Subcutaneous abdominal adipose tissue (tissue), 5 donors: ENCODE results near the gene CLDN3.
A peak's percentile ranks its signal among the peaks of the same experiment; 100 is the strongest.

ENCODE experiments used
- H3K27ac ChIP-seq: one replicate; pipeline ENCODE4 v1.7.0; 2013; ENCODE audit warnings: low read depth, mild to moderate bottlenecking, inconsistent platforms, low read length, moderate library complexity
- H3K27me3 ChIP-seq, 5 donors: one replicate each; pipeline ENCODE4 v1.7.0; 2013; ENCODE audit warnings: low read length in 5 of 5, inconsistent platforms in 1 of 5; ENCODE audit not compliant: control insufficient read depth in 5 of 5, insufficient read depth in 4 of 5
- H3K36me3 ChIP-seq, 5 donors: one replicate each; pipeline ENCODE4 v1.7.0; 2013; ENCODE audit warnings: low read length in 5 of 5; ENCODE audit not compliant: control insufficient read depth in 5 of 5, insufficient read depth in 5 of 5
- H3K4me1 ChIP-seq, 5 donors: one replicate each; pipeline ENCODE4 v1.7.0; 2013; ENCODE audit warnings: low read length in 5 of 5, mild to moderate bottlenecking in 3 of 5, moderate library complexity in 1 of 5; ENCODE audit not compliant: control insufficient read depth in 5 of 5, insufficient read depth in 5 of 5
- H3K4me3 ChIP-seq, 5 donors: one replicate each; pipeline ENCODE4 v1.7.0; 2013; ENCODE audit warnings: low read length in 5 of 5, low read depth in 1 of 5
- H3K9ac ChIP-seq, 5 donors: one replicate each; pipeline ENCODE4 v1.7.0; 2013; ENCODE audit warnings: low read length in 5 of 5, mild to moderate bottlenecking in 4 of 5, moderate library complexity in 3 of 5
- H3K9me3 ChIP-seq, 5 donors: one replicate each; pipeline ENCODE4 v1.7.0; 2013; ENCODE audit warnings: low read length in 5 of 5; ENCODE audit not compliant: control insufficient read depth in 5 of 5
- donor health status: healthy.
- donor health status: healthy.
- donor health status: healthy.
- donor health status: healthy.
- donor health status: healthy.

CLDN3 gene

GRCh38 chr7:73774923-73775322 is 4.9 kb upstream of the CLDN3 start:
- no peak overlapping the region for H3K27ac ChIP-seq

GRCh38 chr7:73773700-73774517 is 3.8 kb upstream of the CLDN3 start:
- Histone ChIP-seq H3K9ac (no peak overlapping the region), H3K4me3 (no peak overlapping the region), H3K9me3 (no peaks in the 10 kb centered on the region), H3K4me1 (peaks cover 0 to 25% (median 14%) of the 10 kb centered on the region in 5 donors), H3K27ac (no peak overlapping the region), H3K27me3 (peaks cover 20 to 27% (median 24%) of the 10 kb centered on the region in 5 donors), H3K36me3 (no peaks in the 10 kb centered on the region)

More at GRCh38 chr7:73774923-73775322, 4.9 kb upstream of the CLDN3 start:
- peaks cover 11 to 17% (median 15%) of the 10 kb centered on the region in 5 donors for H3K27me3 ChIP-seq
- H3K4me3 ChIP-seq: no peak overlapping the region
- no peaks in the 10 kb centered on the region for H3K9me3 ChIP-seq
- H3K4me1 ChIP-seq: peaks cover 0 to 15% (median 9%) of the 10 kb centered on the region in 5 donors
- no peak overlapping the region for H3K9ac ChIP-seq
- no peaks in the 10 kb centered on the region for H3K36me3 ChIP-seq

- no peak overlapping the region for H3K27ac ChIP-seq
- H3K27me3 ChIP-seq: peaks cover 31 to 40% (median 38%) of the 10 kb centered on the region in 5 donors
- H3K4me1 ChIP-seq: peaks cover 0 to 28% (median 18%) of the 10 kb centered on the region in 5 donors
- H3K9ac ChIP-seq: no peak overlapping the region
- no peaks in the 10 kb centered on the region for H3K36me3 ChIP-seq
- no peaks in the 10 kb centered on the region for H3K9me3 ChIP-seq
- H3K4me3 ChIP-seq: no peak overlapping the region
Observed at GRCh38 chr7:73770860-73771670, 995 bp upstream of the CLDN3 start.

- no peak overlapping the region for H3K27ac ChIP-seq
- peaks cover 31 to 40% (median 38%) of the 10 kb centered on the region in 5 donors for H3K27me3 ChIP-seq
- peaks cover 0 to 28% (median 18%) of the 10 kb centered on the region in 5 donors for H3K4me1 ChIP-seq
- H3K36me3 ChIP-seq: no peaks in the 10 kb centered on the region
- H3K9me3 ChIP-seq: no peaks in the 10 kb centered on the region
- no peak overlapping the region for H3K9ac ChIP-seq
- H3K4me3 ChIP-seq: peak overlapping the region in 2 of 5 donors; percentile 22 to 34
Observed at GRCh38 chr7:73769481-73770001, 529 bp downstream of the CLDN3 start.

- no peak overlapping the region for H3K9ac ChIP-seq
- peaks cover 0 to 24% (median 16%) of the 10 kb centered on the region in 5 donors for H3K4me1 ChIP-seq
- no peaks in the 10 kb centered on the region for H3K36me3 ChIP-seq
- no peaks in the 10 kb centered on the region for H3K9me3 ChIP-seq
- H3K27ac ChIP-seq: no peak overlapping the region
- H3K4me3 ChIP-seq: peak overlapping the region in 2 of 5 donors; percentile 22 to 34
- peaks cover 31 to 40% (median 38%) of the 10 kb centered on the region in 5 donors for H3K27me3 ChIP-seq
Observed at GRCh38 chr7:73768641-73769480, 1.2 kb downstream of the CLDN3 start.

GRCh38 chr7:73766556-73767229 is 3.4 kb downstream of the CLDN3 start:
- Histone ChIP-seq H3K36me3 (no peaks in the 10 kb centered on the region), H3K27ac (no peak overlapping the region), H3K9me3 (no peaks in the 10 kb centered on the region), H3K4me1 (peaks cover 0 to 24% (median 13%) of the 10 kb centered on the region in 5 donors), H3K9ac (no peak overlapping the region), H3K4me3 (no peak overlapping the region), H3K27me3 (peaks cover 30 to 40% (median 36%) of the 10 kb centered on the region in 5 donors)

- Histone ChIP-seq H3K27ac (no peak overlapping the region), H3K36me3 (no peaks in the 10 kb centered on the region), H3K4me1 (no peaks in the 10 kb centered on the region), H3K27me3 (peaks cover 0 to 4% (median 0%) of the 10 kb centered on the region in 5 donors), H3K9ac (no peak overlapping the region), H3K9me3 (no peaks in the 10 kb centered on the region), H3K4me3 (no peak overlapping the region)
Observed at GRCh38 chr7:73762659-73762999, 7.4 kb downstream of the CLDN3 start.

GRCh38 chr7:73761854-73762658 is 8.0 kb downstream of the CLDN3 start:
- Histone ChIP-seq H3K9ac (no peak overlapping the region), H3K27me3 (no peaks in the 10 kb centered on the region), H3K4me1 (no peaks in the 10 kb centered on the region), H3K36me3 (no peaks in the 10 kb centered on the region), H3K27ac (no peak overlapping the region), H3K4me3 (no peak overlapping the region), H3K9me3 (no peaks in the 10 kb centered on the region)
